Chondrocyte (in vitro differentiated cells): ENCODE measurements around the gene RRP1. TPM values are rescaled to one million over a fixed set of nuclear protein-coding genes. Genes with fewer than 3 reads are reported as not detected.
A peak's percentile ranks its signal among the peaks of the same experiment; 100 is the strongest.

ENCODE experiments used
- DNase-seq: peaks from one replicate; pipeline ENCODE4 v3.0.0; 2021; ENCODE audit warnings: mixed read lengths, low spot score
- H3K27ac Mint-ChIP-seq: one replicate; pipeline ENCODE4 v1.8.0; 2021; ENCODE audit warnings: mild to moderate bottlenecking, moderate library complexity, mixed read lengths; ENCODE audit not compliant: unreplicated experiment
- H3K27me3 Mint-ChIP-seq: 2 replicates; pipeline ENCODE4 v1.8.0; 2021; ENCODE audit warnings: low read depth, mixed read lengths
- H3K36me3 Mint-ChIP-seq: 2 replicates; pipeline ENCODE4 v1.8.0; 2021; ENCODE audit warnings: low read depth, mixed read lengths
- H3K4me1 Mint-ChIP-seq: 2 replicates; pipeline ENCODE4 v1.8.0; 2021; ENCODE audit warnings: low read depth, mild to moderate bottlenecking, mixed read lengths
- H3K4me3 Mint-ChIP-seq: one replicate; pipeline ENCODE4 v1.8.0; 2021; ENCODE audit warnings: mild to moderate bottlenecking, moderate library complexity, mixed read lengths; ENCODE audit not compliant: unreplicated experiment
- H3K9me3 Mint-ChIP-seq: 2 replicates; pipeline ENCODE4 v1.8.0; 2021; ENCODE audit warnings: low read depth, mixed read lengths
- CTCF ChIP-seq: fragments of 200-600 bp; sonication (generic); IDR thresholded peaks from 2 replicates; pipeline ENCODE4 v1.5.0; 2021; ENCODE audit warnings: antibody characterized with exemption, mild to moderate bottlenecking, moderate library complexity
- long read RNA-seq: library from polyadenylated mRNA; stranded (forward); transcript quantifications from one replicate; pipeline ENCODE4 v2.0.0, GENCODE V29; 2021
- total RNA-seq: library from RNA; stranded (reverse); gene quantifications from 3 replicates; pipeline ENCODE4 v1.2.1, GENCODE V29; 2021

RRP1 gene
- 18.4 to 19.6 TPM (median 19.2 TPM) in 3 replicates for total RNA-seq
- long read RNA-seq, transcript RRP1-207 (13 exons, 3,022 nt) = major isoform, 60 of 78 reads
- long read RNA-seq, partial matches to known transcripts = 8 of 78 reads
- long read RNA-seq, other reads (novel, unspliced or antisense) = 10 of 78 reads

GRCh38 chr21:43789276-43790009, at the start of gene RRP1:
TSS of gene RRP1 (plus strand) at chr21:43789577. CDS start at chr21:43789630, 53 bp downstream.
- Mint-ChIP-seq H3K36me3 (peaks cover 11% of the 10 kb centered on the region), H3K9me3 (no peaks in the 10 kb centered on the region), H3K4me1 (peaks cover 17% of the 10 kb centered on the region), H3K27ac (peak within 1 kb of the TSS; percentile 89), H3K4me3 (peak within 1 kb of the TSS; percentile 87), H3K27me3 (no peaks in the 10 kb centered on the region)
- TF ChIP-seq CTCF = peak; percentile 89
- no peak for DNase-seq

GRCh38 chr21:43739621-43740435, 49.5 kb upstream of the RRP1 start:
- Mint-ChIP-seq H3K27ac (peak overlapping the region; percentile 57), H3K4me1 (peaks cover 19% of the 10 kb centered on the region), H3K4me3 (no peak overlapping the region), H3K9me3 (no peaks in the 10 kb centered on the region), H3K27me3 (no peaks in the 10 kb centered on the region), H3K36me3 (peaks cover 17% of the 10 kb centered on the region)
- TF ChIP-seq CTCF = no peak
- peak; percentile 93 for DNase-seq

GRCh38 chr21:43740497-43741156, 48.8 kb upstream of the RRP1 start:
- Mint-ChIP-seq H3K4me1 (peaks cover 13% of the 10 kb centered on the region), H3K27me3 (no peaks in the 10 kb centered on the region), H3K4me3 (no peak overlapping the region), H3K36me3 (peaks cover 20% of the 10 kb centered on the region), H3K27ac (peak overlapping the region; percentile 84), H3K9me3 (no peaks in the 10 kb centered on the region)
- TF ChIP-seq CTCF = no peak
- DNase-seq = no peak

- Mint-ChIP-seq H3K36me3 (peaks cover 21% of the 10 kb centered on the region), H3K9me3 (no peaks in the 10 kb centered on the region), H3K4me1 (peaks cover 8% of the 10 kb centered on the region), H3K27ac (peak overlapping the region; percentile 12), H3K4me3 (no peak overlapping the region), H3K27me3 (no peaks in the 10 kb centered on the region)
- no peak for DNase-seq
- TF ChIP-seq CTCF = no peak
Observed at GRCh38 chr21:43741423-43742096, 47.8 kb upstream of the RRP1 start.
